ENCODE measurements around the gene PKD1. TPM values are rescaled to one million over a fixed set of nuclear protein-coding genes. Genes with fewer than 3 reads are reported as not detected.

The PKD1 gene
- polyA plus RNA-seq, 1 donor from 2014 or later, result 176 TPM

GRCh38 chr16:2076072-2076865 lies 59.4 kb downstream of the PKD1 start:
- H3F3A ChIP-seq (ENCODE audit: insufficient read depth, low read length, poor library complexity, severe bottlenecking), result no peaks in the 10 kb centered on the region
- no peaks in the 10 kb centered on the region for H4K20me1 ChIP-seq (ENCODE audit: insufficient read depth)
- H3K27ac ChIP-seq (ENCODE audit: low read length), result no peak overlapping the region
- H3K36me3 ChIP-seq (ENCODE audit: insufficient read depth, low read length), result no peaks in the 10 kb centered on the region
- no peak overlapping the region for H3K9ac ChIP-seq (ENCODE audit: low read length)
- TF ChIP-seq EP300 (conservative IDR thresholded peaks at IDR 0.05; ENCODE audit: poor library complexity, severe bottlenecking) (no peak), CTCF (IDR thresholded peaks at IDR 0.05; ENCODE audit: poor library complexity, severe bottlenecking) (no peak), REST (IDR thresholded peaks at IDR 0.05; ENCODE audit: borderline replicate concordance) (no peak), SMC3 (conservative IDR thresholded peaks at IDR 0.05; ENCODE audit: poor library complexity) (no peak), MXI1 (conservative IDR thresholded peaks at IDR 0.05; ENCODE audit: poor library complexity, severe bottlenecking) (no peak), RAD21 (conservative IDR thresholded peaks at IDR 0.05) (no peak), EZH2 (IDR thresholded peaks at IDR 0.05; ENCODE audit: borderline replicate concordance, insufficient read depth, low read length, poor library complexity, severe bottlenecking) (no peak), TAF1 (IDR thresholded peaks at IDR 0.05; ENCODE audit: low read depth) (no peak), POLR2AphosphoS5 (IDR thresholded peaks at IDR 0.05) (no peak)
- H3K9me3 ChIP-seq (ENCODE audit: low read length), result no peaks in the 10 kb centered on the region
- H3K4me2 ChIP-seq (ENCODE audit: low read length), result no peak overlapping the region
- H3K9me2 ChIP-seq (ENCODE audit: insufficient read depth, low read length), result no peaks in the 10 kb centered on the region
- H2AFZ ChIP-seq (ENCODE audit: low read depth, low read length), result no peak overlapping the region
- H3K27me3 ChIP-seq (ENCODE audit: insufficient read depth, low read depth, low read length), result no peaks in the 10 kb centered on the region
- H3K4me3 ChIP-seq (ENCODE audit: low read length), result no peak overlapping the region
- no peaks in the 10 kb centered on the region for H3K79me2 ChIP-seq (replicated peaks; ENCODE audit: insufficient read depth, low read length)

GRCh38 chr16:2075631-2076030 lies 60.1 kb downstream of the PKD1 start:
- TF ChIP-seq POLR2AphosphoS5 (IDR thresholded peaks at IDR 0.05), result no peak
- TF ChIP-seq CTCF (IDR thresholded peaks at IDR 0.05; ENCODE audit: poor library complexity, severe bottlenecking), result no peak
- no peak for TF ChIP-seq MXI1 (conservative IDR thresholded peaks at IDR 0.05; ENCODE audit: poor library complexity, severe bottlenecking)
- TF ChIP-seq TAF1 (IDR thresholded peaks at IDR 0.05; ENCODE audit: low read depth), result no peak
- TF ChIP-seq REST (IDR thresholded peaks at IDR 0.05; ENCODE audit: borderline replicate concordance), result no peak
- TF ChIP-seq EZH2 (IDR thresholded peaks at IDR 0.05; ENCODE audit: borderline replicate concordance, insufficient read depth, low read length, poor library complexity, severe bottlenecking), result no peak
- no peak for TF ChIP-seq SMC3 (conservative IDR thresholded peaks at IDR 0.05; ENCODE audit: poor library complexity)
- no peak for TF ChIP-seq EP300 (conservative IDR thresholded peaks at IDR 0.05; ENCODE audit: poor library complexity, severe bottlenecking)
- no peak for TF ChIP-seq RAD21 (conservative IDR thresholded peaks at IDR 0.05)
- no peak overlapping the region for H3K9ac ChIP-seq (ENCODE audit: low read length)
- no peak overlapping the region for H3K27ac ChIP-seq (ENCODE audit: low read length)
- no peak overlapping the region for H3K4me3 ChIP-seq (ENCODE audit: low read length)
- no peaks in the 10 kb centered on the region for H4K20me1 ChIP-seq (ENCODE audit: insufficient read depth)
- H3K36me3 ChIP-seq (ENCODE audit: insufficient read depth, low read length), result no peaks in the 10 kb centered on the region
- H3K9me2 ChIP-seq (ENCODE audit: insufficient read depth, low read length), result no peaks in the 10 kb centered on the region
- no peaks in the 10 kb centered on the region for H3K27me3 ChIP-seq (ENCODE audit: insufficient read depth, low read depth, low read length)
- no peak overlapping the region for H2AFZ ChIP-seq (ENCODE audit: low read depth, low read length)
- no peak overlapping the region for H3K4me2 ChIP-seq (ENCODE audit: low read length)
- no peaks in the 10 kb centered on the region for H3K9me3 ChIP-seq (ENCODE audit: low read length)
- no peaks in the 10 kb centered on the region for H3K79me2 ChIP-seq (replicated peaks; ENCODE audit: insufficient read depth, low read length)
- no peaks in the 10 kb centered on the region for H3F3A ChIP-seq (ENCODE audit: insufficient read depth, low read length, poor library complexity, severe bottlenecking)

All from neural cell (in vitro differentiated cells).